GM21576 (cell line): Measurements from ENCODE around the gene TACC2.
"Not testable (repeated sequence)": the region's sequence is repeated elsewhere in the genome, so short reads cannot be mapped to it uniquely, and the experiment has no call there.

ENCODE experiments used
- ATAC-seq: cut with Tn5 transposase; IDR thresholded peaks from one replicate; pipeline ENCODE4 v1.9.1; 2021; ENCODE audit warnings: mild to moderate bottlenecking, moderate library complexity; ENCODE audit not compliant: unreplicated experiment

The TACC2 gene

GRCh38 chr10:121988361-121989324 lies at the start of gene TACC2:
Gene TACC2, plus strand, starts transcription at chr10:121989163. Its CDS starts 32,819 bp downstream, at chr10:122021982.
- no peak for ATAC-seq

- ATAC-seq: no peak
Observed at GRCh38 chr10:121941532-121941931, 47.4 kb upstream of the TACC2 start.

GRCh38 chr10:121942749-121943416 lies 46.1 kb upstream of the TACC2 start:
- no peak for ATAC-seq

- no peak for ATAC-seq
Observed at GRCh38 chr10:121947343-121948330, 41.3 kb upstream of the TACC2 start.

GRCh38 chr10:121949049-121949448 lies 39.9 kb upstream of the TACC2 start:
- ATAC-seq: no peak

- no peak for ATAC-seq
Observed at GRCh38 chr10:121949451-121949850, 39.5 kb upstream of the TACC2 start.

- ATAC-seq: no peak
Observed at GRCh38 chr10:121952226-121952625, 36.7 kb upstream of the TACC2 start.

- ATAC-seq: no peak
Observed at GRCh38 chr10:121956111-121957061, 32.6 kb upstream of the TACC2 start.

- no peak for ATAC-seq
Observed at GRCh38 chr10:121959671-121960070, 29.3 kb upstream of the TACC2 start.

GRCh38 chr10:121961456-121961855 lies 27.5 kb upstream of the TACC2 start:
- no peak for ATAC-seq

GRCh38 chr10:121965996-121966395 lies 23.0 kb upstream of the TACC2 start:
- no peak for ATAC-seq

- ATAC-seq: not testable (repeated sequence)
Observed at GRCh38 chr10:121969086-121969485, 19.9 kb upstream of the TACC2 start.

GRCh38 chr10:121974019-121974534 lies 14.9 kb upstream of the TACC2 start:
- ATAC-seq: peak; percentile 23

GRCh38 chr10:121974535-121975294 lies 14.2 kb upstream of the TACC2 start, which contains the start of gene NSMCE4A:
Gene NSMCE4A, minus strand, starts transcription at chr10:121975217. Its CDS starts 52 bp downstream, at chr10:121975165.
- peak; percentile 81 for ATAC-seq

- ATAC-seq: peak; percentile 10
Observed at GRCh38 chr10:121975295-121976086, 13.5 kb upstream of the TACC2 start.

- ATAC-seq: no peak
Observed at GRCh38 chr10:121976607-121977006, 12.4 kb upstream of the TACC2 start.

GRCh38 chr10:121978511-121978910 lies 10.5 kb upstream of the TACC2 start:
- ATAC-seq: no peak

GRCh38 chr10:121981346-121981745 lies 7.6 kb upstream of the TACC2 start:
- no peak for ATAC-seq
